ENCODE measurements around the gene NBEA.
"Not testable (repeated sequence)": the region's sequence is repeated elsewhere in the genome, so short reads cannot be mapped to it uniquely, and the experiment has no call there.

The NBEA gene

GRCh38 chr13:34985199-34985598 is 43.1 kb downstream of the NBEA start:
- not testable (repeated sequence) for H4K91ac ChIP-seq (ENCODE audit: low read length); H2BK12ac ChIP-seq (ENCODE audit: low read length in 2 of 2); H2AFZ ChIP-seq (ENCODE audit: low read depth, low read length); H2BK5ac ChIP-seq (ENCODE audit: low read depth, low read length, poor library complexity, severe bottlenecking); H3K18ac ChIP-seq (ENCODE audit: low read depth in 1 of 2, low read length in 2 of 2); H3K27ac ChIP-seq (ENCODE audit: low read length, poor library complexity, severe bottlenecking); DNase-seq; H3K4me1 ChIP-seq (ENCODE audit: control insufficient read depth, insufficient read depth, low read depth, low read length); H3K9me3 ChIP-seq (ENCODE audit: control insufficient read depth, low read length); H3K14ac ChIP-seq (ENCODE audit: low read length in 2 of 2); H3K27me3 ChIP-seq (ENCODE audit: control insufficient read depth in 1 of 2, insufficient read depth in 1 of 2, low read length in 2 of 2); H2BK15ac ChIP-seq (ENCODE audit: low read depth, poor library complexity, severe bottlenecking); H3K4me3 ChIP-seq (ENCODE audit: insufficient read depth in 1 of 2, low read depth in 1 of 2, low read length in 2 of 2); H3K4me2 ChIP-seq (ENCODE audit: low read length, poor library complexity, severe bottlenecking); H2BK120ac ChIP-seq (ENCODE audit: low read depth, low read length); H3K4ac ChIP-seq (ENCODE audit: low read depth in 1 of 2, low read length in 2 of 2); H3K36me3 ChIP-seq (ENCODE audit: control insufficient read depth in 1 of 2, insufficient read depth in 2 of 2, low read depth in 1 of 2, low read length in 2 of 2); H3K9ac ChIP-seq (ENCODE audit: low read length); H3K23ac ChIP-seq (ENCODE audit: low read length in 2 of 2); H4K8ac ChIP-seq (ENCODE audit: low read length); H2AK5ac ChIP-seq (ENCODE audit: low read length, severe bottlenecking)
- 79% methylated on average over 5 of the region's 5 CpGs for WGBS
- peaks cover 18% of the 10 kb centered on the region for H3K79me1 ChIP-seq (replicated peaks; ENCODE audit: low read length, poor library complexity, severe bottlenecking)

DNA sequence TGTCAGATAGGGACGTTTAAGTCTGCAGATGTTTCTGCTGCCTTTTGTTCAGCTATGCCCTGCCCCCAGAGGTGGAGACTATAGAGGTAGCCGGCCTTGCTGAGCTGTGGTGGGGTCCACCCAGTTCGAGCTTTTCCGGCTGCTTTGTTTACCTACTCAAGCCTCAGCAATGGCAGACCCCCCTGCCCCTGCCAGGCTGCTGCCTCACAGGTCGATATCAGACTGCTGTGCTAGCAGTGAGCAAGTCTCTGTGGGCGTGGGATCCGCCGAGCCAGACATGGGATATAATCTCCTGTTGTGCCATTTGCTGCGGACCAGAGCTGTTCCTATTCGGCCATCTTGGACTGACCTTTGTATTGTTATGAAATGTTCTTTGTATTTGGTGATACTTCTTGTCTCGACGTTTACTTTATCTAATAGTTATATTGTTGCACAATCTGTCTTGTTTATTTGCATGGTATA is 46.3 kb downstream of the NBEA start:
- peaks cover 3% of the 10 kb centered on the region for H3K9me3 ChIP-seq (ENCODE audit: control insufficient read depth, low read length)
- no peaks in the 10 kb centered on the region for H3K27me3 ChIP-seq (ENCODE audit: control insufficient read depth in 1 of 2, insufficient read depth in 1 of 2, low read length in 2 of 2)
- H4K91ac ChIP-seq (ENCODE audit: low read length): no peak overlapping the region
- H4K8ac ChIP-seq (ENCODE audit: low read length): no peak overlapping the region
- no peak overlapping the region for H3K4ac ChIP-seq (ENCODE audit: low read depth in 1 of 2, low read length in 2 of 2)
- H3K9ac ChIP-seq (ENCODE audit: low read length): no peak overlapping the region
- H3K36me3 ChIP-seq (ENCODE audit: control insufficient read depth in 1 of 2, insufficient read depth in 2 of 2, low read depth in 1 of 2, low read length in 2 of 2): peaks cover 0 to 4% of the 10 kb centered on the region in 2 experiments
- H3K4me2 ChIP-seq (ENCODE audit: low read length, poor library complexity, severe bottlenecking): no peak overlapping the region
- H3K27ac ChIP-seq (ENCODE audit: low read length, poor library complexity, severe bottlenecking): peak overlapping the region; percentile 83
- no peak overlapping the region for H2BK120ac ChIP-seq (ENCODE audit: low read depth, low read length)
- no peak overlapping the region for H2BK15ac ChIP-seq (ENCODE audit: low read depth, poor library complexity, severe bottlenecking)
- H2BK5ac ChIP-seq (ENCODE audit: low read depth, low read length, poor library complexity, severe bottlenecking): peak overlapping the region; percentile 66
- no peak overlapping the region for H3K23ac ChIP-seq (ENCODE audit: low read length in 2 of 2)
- H2AK5ac ChIP-seq (ENCODE audit: low read length, severe bottlenecking): peak overlapping the region; percentile 36
- no peak overlapping the region for H2AFZ ChIP-seq (ENCODE audit: low read depth, low read length)
- 95% methylated on average over 10 of the region's 12 CpGs for WGBS
- H2BK12ac ChIP-seq (ENCODE audit: low read length in 2 of 2): no peak overlapping the region
- no peak overlapping the region for H3K4me3 ChIP-seq (ENCODE audit: insufficient read depth in 1 of 2, low read depth in 1 of 2, low read length in 2 of 2)
- no peak for DNase-seq
- H3K79me1 ChIP-seq (replicated peaks; ENCODE audit: low read length, poor library complexity, severe bottlenecking): peaks cover 27% of the 10 kb centered on the region
- H3K14ac ChIP-seq (ENCODE audit: low read length in 2 of 2): no peak overlapping the region
- peaks cover 4% of the 10 kb centered on the region for H3K4me1 ChIP-seq (ENCODE audit: control insufficient read depth, insufficient read depth, low read depth, low read length)
- no peak overlapping the region for H3K18ac ChIP-seq (ENCODE audit: low read depth in 1 of 2, low read length in 2 of 2)

DNA sequence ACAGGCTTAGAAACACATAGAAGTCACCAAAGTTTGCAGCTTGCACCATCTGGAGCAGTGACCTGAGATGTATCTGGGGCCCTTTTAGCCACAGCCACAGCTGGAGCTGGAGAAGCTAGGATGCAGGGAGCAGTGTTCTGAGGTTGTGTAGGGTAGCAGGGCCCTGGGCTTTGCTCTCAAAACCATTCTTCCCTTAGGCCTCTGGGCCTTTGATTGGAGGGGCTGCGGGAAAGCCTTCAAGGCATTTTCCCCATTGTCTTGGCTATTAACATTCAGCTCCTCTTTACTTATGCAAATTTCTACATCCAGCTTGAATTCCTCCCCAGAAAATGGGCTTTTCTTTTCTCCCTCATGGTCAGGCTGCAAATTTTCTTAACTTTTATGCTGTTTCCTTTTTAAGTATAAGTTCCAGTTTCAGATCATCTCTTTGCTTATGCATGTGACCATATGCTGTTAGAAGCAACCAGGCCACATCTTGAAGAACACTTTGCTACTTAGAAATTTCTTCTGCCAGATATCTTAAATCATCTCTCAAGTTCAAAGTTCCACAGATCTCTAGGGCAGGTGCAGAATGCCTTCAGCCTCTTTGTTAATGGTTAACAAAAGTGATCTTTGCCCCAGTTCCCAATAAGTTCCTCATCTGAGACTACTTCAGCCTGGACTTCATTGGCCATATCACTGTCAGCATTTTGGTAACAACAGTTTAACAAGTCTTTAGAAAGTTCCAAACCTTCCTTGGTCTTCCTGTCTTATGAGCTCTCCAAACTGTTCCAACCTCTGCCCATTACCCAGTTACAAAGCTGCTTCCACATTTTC is 48.5 kb downstream of the NBEA start:
- Histone ChIP-seq H3K9me3 (ENCODE audit: control insufficient read depth, low read length) (peaks cover 3% of the 10 kb centered on the region), H3K27me3 (ENCODE audit: control insufficient read depth in 1 of 2, insufficient read depth in 1 of 2, low read length in 2 of 2) (no peaks in the 10 kb centered on the region), H3K14ac (ENCODE audit: low read length in 2 of 2) (no peak overlapping the region), H3K9ac (ENCODE audit: low read length) (no peak overlapping the region), H3K4me1 (ENCODE audit: control insufficient read depth, insufficient read depth, low read depth, low read length) (peaks cover 4% of the 10 kb centered on the region), H4K8ac (ENCODE audit: low read length) (no peak overlapping the region), H3K23ac (ENCODE audit: low read length in 2 of 2) (no peak overlapping the region), H3K18ac (ENCODE audit: low read depth in 1 of 2, low read length in 2 of 2) (no peak overlapping the region), H2BK120ac (ENCODE audit: low read depth, low read length) (no peak overlapping the region), H3K27ac (ENCODE audit: low read length, poor library complexity, severe bottlenecking) (no peak overlapping the region), H3K36me3 (ENCODE audit: control insufficient read depth in 1 of 2, insufficient read depth in 2 of 2, low read depth in 1 of 2, low read length in 2 of 2) (peaks cover 0 to 4% of the 10 kb centered on the region in 2 experiments), H2AFZ (ENCODE audit: low read depth, low read length) (no peak overlapping the region), H3K4me3 (ENCODE audit: insufficient read depth in 1 of 2, low read depth in 1 of 2, low read length in 2 of 2) (no peak overlapping the region), H3K4me2 (ENCODE audit: low read length, poor library complexity, severe bottlenecking) (no peak overlapping the region), H4K91ac (ENCODE audit: low read length) (no peak overlapping the region), H3K4ac (ENCODE audit: low read depth in 1 of 2, low read length in 2 of 2) (no peak overlapping the region), H2BK12ac (ENCODE audit: low read length in 2 of 2) (no peak overlapping the region), H2BK5ac (ENCODE audit: low read depth, low read length, poor library complexity, severe bottlenecking) (no peak overlapping the region), H2AK5ac (ENCODE audit: low read length, severe bottlenecking) (no peak overlapping the region), H2BK15ac (ENCODE audit: low read depth, poor library complexity, severe bottlenecking) (no peak overlapping the region), H3K79me1 (replicated peaks; ENCODE audit: low read length, poor library complexity, severe bottlenecking) (peaks cover 30% of the 10 kb centered on the region)
- DNase-seq: no peak
- WGBS: 96% methylated on average over 1 of the region's 1 CpG

GRCh38 chr13:34993470-34993869 is 51.4 kb downstream of the NBEA start:
- Histone ChIP-seq H2AFZ (ENCODE audit: low read depth, low read length) (no peak overlapping the region), H3K27me3 (ENCODE audit: control insufficient read depth in 1 of 2, insufficient read depth in 1 of 2, low read length in 2 of 2) (no peaks in the 10 kb centered on the region), H3K23ac (ENCODE audit: low read length in 2 of 2) (no peak overlapping the region), H4K8ac (ENCODE audit: low read length) (no peak overlapping the region), H3K14ac (ENCODE audit: low read length in 2 of 2) (no peak overlapping the region), H2BK5ac (ENCODE audit: low read depth, low read length, poor library complexity, severe bottlenecking) (no peak overlapping the region), H3K4me3 (ENCODE audit: insufficient read depth in 1 of 2, low read depth in 1 of 2, low read length in 2 of 2) (no peak overlapping the region), H2BK15ac (ENCODE audit: low read depth, poor library complexity, severe bottlenecking) (no peak overlapping the region), H3K18ac (ENCODE audit: low read depth in 1 of 2, low read length in 2 of 2) (no peak overlapping the region), H4K91ac (ENCODE audit: low read length) (no peak overlapping the region), H3K27ac (ENCODE audit: low read length, poor library complexity, severe bottlenecking) (no peak overlapping the region), H3K79me1 (replicated peaks; ENCODE audit: low read length, poor library complexity, severe bottlenecking) (peaks cover 31% of the 10 kb centered on the region), H3K36me3 (ENCODE audit: control insufficient read depth in 1 of 2, insufficient read depth in 2 of 2, low read depth in 1 of 2, low read length in 2 of 2) (peaks cover 0 to 4% of the 10 kb centered on the region in 2 experiments), H3K9me3 (ENCODE audit: control insufficient read depth, low read length) (peaks cover 3% of the 10 kb centered on the region), H3K4ac (ENCODE audit: low read depth in 1 of 2, low read length in 2 of 2) (no peak overlapping the region), H3K4me2 (ENCODE audit: low read length, poor library complexity, severe bottlenecking) (no peak overlapping the region), H2AK5ac (ENCODE audit: low read length, severe bottlenecking) (no peak overlapping the region), H3K4me1 (ENCODE audit: control insufficient read depth, insufficient read depth, low read depth, low read length) (no peaks in the 10 kb centered on the region), H3K9ac (ENCODE audit: low read length) (no peak overlapping the region), H2BK12ac (ENCODE audit: low read length in 2 of 2) (no peak overlapping the region), H2BK120ac (ENCODE audit: low read depth, low read length) (no peak overlapping the region)
- DNase-seq: peak; percentile 1
- WGBS: no CpG with 5 or more reads among the region's 3 CpGs

All from mesenchymal stem cell (in vitro differentiated cells and primary cell).